ENCODE data around the gene RAMACL. TPM values are rescaled to one million over a fixed set of nuclear protein-coding genes. Genes with fewer than 3 reads are reported as not detected.

RAMACL gene
- total and polyA plus RNA-seq, 2 of the 4 experiments (the other 2 are of a cell fraction): 0.46 to 0.90 TPM

DNA sequence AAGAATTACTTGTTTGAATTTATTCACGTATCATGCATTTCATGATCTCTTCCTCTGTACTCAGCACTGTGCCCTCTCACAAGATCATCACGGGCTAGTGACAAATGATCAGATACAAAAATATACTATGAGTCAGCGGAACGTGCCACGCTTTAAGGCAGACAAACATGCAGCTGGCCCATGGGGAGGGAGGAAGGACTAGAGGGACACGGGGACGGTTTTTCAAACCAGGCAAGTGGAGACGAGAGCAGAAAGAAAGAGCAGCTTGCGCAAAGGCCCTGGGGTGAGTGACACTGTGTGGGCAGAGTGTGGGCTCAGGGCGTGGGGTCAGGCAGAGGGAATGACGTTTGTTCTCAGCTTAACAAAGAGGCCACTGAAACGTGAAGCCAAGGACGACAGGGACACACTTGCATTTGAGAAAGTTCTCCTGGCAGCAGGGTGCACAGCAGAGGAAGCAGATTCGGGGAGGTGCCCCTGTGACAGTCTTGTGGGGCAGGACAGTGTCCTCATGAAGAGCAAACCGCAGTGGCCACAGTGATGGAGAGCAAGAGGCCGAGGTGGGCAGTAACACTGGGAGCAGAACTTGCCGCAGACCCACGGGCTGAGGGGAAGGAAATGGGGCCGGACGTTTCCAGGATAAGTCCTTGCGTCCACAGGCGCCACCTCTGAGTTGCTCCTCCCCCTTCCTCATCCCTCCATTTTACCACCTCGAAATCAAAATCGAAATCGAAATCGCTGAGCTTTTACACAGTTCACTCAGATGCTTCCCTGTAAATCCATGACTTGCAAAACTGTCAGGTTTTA is 47.5 kb upstream of the RAMACL start:
- no peak overlapping the region for H3K4me3 ChIP-seq (ENCODE audit: insufficient read depth, low read depth, low read length)
- no peak overlapping the region for H2BK120ac ChIP-seq (ENCODE audit: low read depth, low read length)
- peak overlapping the region; percentile 43; the same call in 1 of the 2 replicates for H4K91ac ChIP-seq (ENCODE audit: insufficient read depth, low read depth, low read length)
- H2BK15ac ChIP-seq (ENCODE audit: low read depth, low read length): no peak overlapping the region
- no peak overlapping the region for H3K23ac ChIP-seq (ENCODE audit: low read depth, low read length)
- H3K4me2 ChIP-seq (ENCODE audit: low read depth, low read length): no peak overlapping the region
- peaks cover 2% of the 10 kb centered on the region; the same call in 1 of the 2 replicates for H3K27me3 ChIP-seq (ENCODE audit: control insufficient read depth, insufficient read depth, low read length)
- peak; percentile 66 for ATAC-seq (ENCODE audit: low read depth)
- no peaks in the 10 kb centered on the region for H3K9me3 ChIP-seq (ENCODE audit: control insufficient read depth, insufficient read depth, low read length)
- dilution Hi-C loops (cut with HindIII; ENCODE audit: low sequenced_read_pairs, unreplicated experiment): no loop called here
- H3K18ac ChIP-seq (ENCODE audit: low read depth, low read length): no peak overlapping the region
- no peak overlapping the region for H2BK5ac ChIP-seq (ENCODE audit: low read depth, low read length, poor library complexity, severe bottlenecking)
- H2AK9ac ChIP-seq (replicated peaks; ENCODE audit: low read depth, low read length, poor library complexity): peak overlapping the region; percentile 46
- H3K27ac ChIP-seq (ENCODE audit: insufficient read depth, low read length): no peak overlapping the region
- peak overlapping the region; percentile 78 for H2AFZ ChIP-seq (replicated peaks; ENCODE audit: low read length, poor library complexity)
- WGBS, 2 experiments (ENCODE audit: extremely low coverage in 2 of 2, insufficient read length in 1 of 2): 68 to 100% methylated on average over 4 to 6 of the region's 26 CpGs
- peak overlapping the region; percentile 59; the same call in 1 of the 2 replicates for H3K4ac ChIP-seq (ENCODE audit: low read depth, low read length)
- H3K79me1 ChIP-seq (ENCODE audit: low read depth in 1 of 2, low read length in 2 of 2): no peaks in the 10 kb centered on the region; a peak in 1 of 4 replicates
- H3K56ac ChIP-seq (ENCODE audit: extremely low read depth, insufficient read depth, low read length): no peak overlapping the region
- no peak overlapping the region for H4K8ac ChIP-seq (ENCODE audit: low read depth in 2 of 2, low read length in 2 of 2)
- no peak overlapping the region for H4K5ac ChIP-seq (ENCODE audit: low read depth, low read length)
- H3K9me1 ChIP-seq (ENCODE audit: insufficient read depth, low read length): peaks cover 7% of the 10 kb centered on the region
- ChIA-PET CTCF (no interaction called here), POLR2A (ENCODE audit: unreplicated experiment) (no interaction called here)
- H3K4me1 ChIP-seq (ENCODE audit: control insufficient read depth, insufficient read depth, low read length): peaks cover 4% of the 10 kb centered on the region
- DNase-seq: peak; percentile 69
- peak overlapping the region; percentile 83 for H2AK5ac ChIP-seq (ENCODE audit: low read depth, low read length)
- intact Hi-C loops (cut with micrococcal nuclease): no loop called here
- no peaks in the 10 kb centered on the region for H4K20me1 ChIP-seq (ENCODE audit: insufficient read depth, low read length)
- no peak overlapping the region for H3K14ac ChIP-seq (replicated peaks; ENCODE audit: low read depth, low read length)
- H2BK20ac ChIP-seq (ENCODE audit: low read depth, low read length): peak overlapping the region; percentile 54
- no peaks in the 10 kb centered on the region for H3K36me3 ChIP-seq (ENCODE audit: control insufficient read depth, insufficient read depth, low read length)
- H3K9ac ChIP-seq (ENCODE audit: low read depth, low read length): no peak overlapping the region
- BruUV-seq (replicated peaks): no TSS peak
- in situ Hi-C loops (cut with MboI; ENCODE audit: low sequenced_read_pairs): loop anchor here (25.0 kb wide), 1 partner anchor 353 kb away; the partner anchor contains the start of gene CEP43
- TF ChIP-seq SMC3 (IDR thresholded peaks at IDR 0.05; ENCODE audit: low read depth, low read length): no peak
- no peak for TF ChIP-seq RFX5 (IDR thresholded peaks at IDR 0.05; ENCODE audit: low read depth, low read length)
- TF ChIP-seq, protein P1, sequence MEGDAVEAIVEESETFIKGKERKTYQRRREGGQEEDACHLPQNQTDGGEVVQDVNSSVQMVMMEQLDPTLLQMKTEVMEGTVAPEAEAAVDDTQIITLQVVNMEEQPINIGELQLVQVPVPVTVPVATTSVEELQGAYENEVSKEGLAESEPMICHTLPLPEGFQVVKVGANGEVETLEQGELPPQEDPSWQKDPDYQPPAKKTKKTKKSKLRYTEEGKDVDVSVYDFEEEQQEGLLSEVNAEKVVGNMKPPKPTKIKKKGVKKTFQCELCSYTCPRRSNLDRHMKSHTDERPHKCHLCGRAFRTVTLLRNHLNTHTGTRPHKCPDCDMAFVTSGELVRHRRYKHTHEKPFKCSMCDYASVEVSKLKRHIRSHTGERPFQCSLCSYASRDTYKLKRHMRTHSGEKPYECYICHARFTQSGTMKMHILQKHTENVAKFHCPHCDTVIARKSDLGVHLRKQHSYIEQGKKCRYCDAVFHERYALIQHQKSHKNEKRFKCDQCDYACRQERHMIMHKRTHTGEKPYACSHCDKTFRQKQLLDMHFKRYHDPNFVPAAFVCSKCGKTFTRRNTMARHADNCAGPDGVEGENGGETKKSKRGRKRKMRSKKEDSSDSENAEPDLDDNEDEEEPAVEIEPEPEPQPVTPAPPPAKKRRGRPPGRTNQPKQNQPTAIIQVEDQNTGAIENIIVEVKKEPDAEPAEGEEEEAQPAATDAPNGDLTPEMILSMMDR (conservative IDR thresholded peaks at IDR 0.05; ENCODE audit: low read depth, low read length): no peak
- TF ChIP-seq MXI1 (IDR thresholded peaks at IDR 0.05; ENCODE audit: borderline replicate concordance, low read depth, low read length): 0 out of 2 replicates have a peak, but pooled peaks have one; percentile 11
- no peak for TF ChIP-seq POLR2A (IDR thresholded peaks at IDR 0.05; ENCODE audit: low read depth, low read length)
- peak; percentile 42; the same call in 1 of the 2 replicates for TF ChIP-seq CEBPB (IDR thresholded peaks at IDR 0.05; ENCODE audit: low read depth, low read length)
- peak; percentile 32; the same call in 1 of the 2 replicates for TF ChIP-seq NFE2L2 (IDR thresholded peaks at IDR 0.05; ENCODE audit: low read depth, low read length)
- peak; percentile 19; the same call in 1 of the 2 replicates for TF ChIP-seq MAZ (IDR thresholded peaks at IDR 0.05; ENCODE audit: borderline replicate concordance, low read depth, low read length)
- TF ChIP-seq CHD1 (IDR thresholded peaks at IDR 0.05; ENCODE audit: low read depth, low read length): no peak
- TF ChIP-seq FOS (IDR thresholded peaks at IDR 0.05; ENCODE audit: low read depth, low read length): 0 out of 2 replicates have a peak, but pooled peaks have one; percentile 15
- TF ChIP-seq MAFK (IDR thresholded peaks at IDR 0.05; ENCODE audit: low read depth, low read length): peak; percentile 70
- peak; percentile 99 for TF ChIP-seq BHLHE40 (IDR thresholded peaks at IDR 0.05; ENCODE audit: low read depth, low read length)
- TF ChIP-seq, protein P2, sequence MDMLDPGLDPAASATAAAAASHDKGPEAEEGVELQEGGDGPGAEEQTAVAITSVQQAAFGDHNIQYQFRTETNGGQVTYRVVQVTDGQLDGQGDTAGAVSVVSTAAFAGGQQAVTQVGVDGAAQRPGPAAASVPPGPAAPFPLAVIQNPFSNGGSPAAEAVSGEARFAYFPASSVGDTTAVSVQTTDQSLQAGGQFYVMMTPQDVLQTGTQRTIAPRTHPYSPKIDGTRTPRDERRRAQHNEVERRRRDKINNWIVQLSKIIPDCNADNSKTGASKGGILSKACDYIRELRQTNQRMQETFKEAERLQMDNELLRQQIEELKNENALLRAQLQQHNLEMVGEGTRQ (IDR thresholded peaks at IDR 0.05; ENCODE audit: low read depth, low read length): no peak
- peak; percentile 24 for TF ChIP-seq RCOR1 (IDR thresholded peaks at IDR 0.05; ENCODE audit: insufficient replicate concordance, low read length)
- TF ChIP-seq RAD21 (IDR thresholded peaks at IDR 0.05; ENCODE audit: low read length): no peak

All from IMR-90 (cell line).